CD4-positive, alpha-beta T cell treated with Interleukin-2 at 100 ng/mL for 4 hours (primary cell): Measurements from ENCODE around the gene CARD6.
A peak's percentile ranks its signal among the peaks of the same experiment; 100 is the strongest.
"Not testable (repeated sequence)": the region's sequence is repeated elsewhere in the genome, so short reads cannot be mapped to it uniquely, and the experiment has no call there.

Experiments
- DNase-seq: peaks from one replicate; pipeline ENCODE4 v3.0.0-alpha.2; 2020; ENCODE audit warnings: low spot score

CARD6 gene

GRCh38 chr5:40828021-40828631 is 13.0 kb upstream of the CARD6 start:
- DNase-seq: no peak

- DNase-seq: no peak
Measured at GRCh38 chr5:40828690-40829661, 12.2 kb upstream of the CARD6 start.

- no peak for DNase-seq
Measured at GRCh38 chr5:40829748-40830533, 11.2 kb upstream of the CARD6 start.

DNA sequence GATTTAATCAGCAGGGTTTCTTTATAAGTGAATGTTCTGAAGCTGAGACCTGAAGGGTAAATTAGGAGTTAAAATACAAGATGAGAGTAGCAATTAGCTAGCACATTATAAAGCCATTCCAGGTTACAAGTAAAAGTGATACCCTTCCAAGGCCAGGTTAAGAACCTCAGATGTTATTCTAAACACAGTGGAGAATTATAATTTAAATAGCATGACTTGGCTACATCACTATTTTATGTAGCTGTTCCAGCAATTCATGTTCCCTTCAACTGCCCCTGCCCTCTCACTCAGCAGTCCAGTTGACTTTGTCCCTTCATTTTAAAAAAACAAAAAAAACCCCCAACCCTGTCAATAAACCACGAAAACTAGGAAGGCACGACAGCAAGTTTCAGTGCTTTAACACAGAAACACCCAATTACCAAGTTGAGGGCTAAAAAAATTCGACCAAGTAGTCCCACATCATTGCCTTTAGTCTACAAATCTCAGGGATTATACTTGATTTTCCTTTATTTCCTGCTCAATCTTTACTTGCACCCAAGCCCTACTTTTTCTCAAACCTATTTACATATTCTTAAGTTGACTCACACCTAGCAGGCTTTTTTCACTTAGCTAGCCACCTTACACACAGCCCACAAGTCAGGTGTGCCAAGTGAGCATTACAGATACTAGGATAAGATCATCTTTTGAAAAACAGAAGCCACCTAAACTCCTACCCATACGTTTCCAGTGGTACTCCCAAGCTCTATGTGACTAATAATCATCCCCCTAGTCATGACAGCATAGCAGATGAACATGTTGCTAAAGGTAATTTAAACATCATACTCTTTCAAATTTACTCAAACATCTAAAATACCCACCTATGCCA is 9.6 kb upstream of the CARD6 start:
- peak; percentile 19 for DNase-seq

GRCh38 chr5:40832345-40832744 is 8.8 kb upstream of the CARD6 start:
- DNase-seq: no peak

DNA sequence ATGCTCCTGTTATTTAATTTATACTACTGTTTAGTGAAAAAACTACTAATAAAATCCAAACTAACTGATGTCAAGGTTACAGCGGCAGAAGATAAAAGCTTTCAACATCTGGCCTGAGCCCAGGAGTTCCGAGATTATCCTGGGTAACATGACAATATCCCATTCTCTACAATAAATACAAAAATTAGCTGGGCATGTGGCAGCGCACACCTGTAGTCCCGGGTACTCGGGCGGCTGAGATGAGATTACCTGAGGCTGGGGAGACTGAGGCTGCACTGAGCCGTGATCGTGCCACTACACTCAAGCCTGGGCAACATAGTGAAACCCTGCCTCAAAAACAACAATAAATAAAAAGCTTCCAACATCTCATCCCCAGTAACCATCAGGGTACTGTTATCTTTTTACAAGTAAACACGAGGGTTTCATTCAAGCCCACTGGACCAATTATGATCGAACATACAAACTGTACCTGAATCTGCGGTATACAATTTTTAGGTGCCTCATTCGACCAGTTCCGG is 7.4 kb upstream of the CARD6 start:
- no peak for DNase-seq

- peak; percentile 52 for DNase-seq
Measured at GRCh38 chr5:40834391-40834848, 6.7 kb upstream of the CARD6 start.

DNA sequence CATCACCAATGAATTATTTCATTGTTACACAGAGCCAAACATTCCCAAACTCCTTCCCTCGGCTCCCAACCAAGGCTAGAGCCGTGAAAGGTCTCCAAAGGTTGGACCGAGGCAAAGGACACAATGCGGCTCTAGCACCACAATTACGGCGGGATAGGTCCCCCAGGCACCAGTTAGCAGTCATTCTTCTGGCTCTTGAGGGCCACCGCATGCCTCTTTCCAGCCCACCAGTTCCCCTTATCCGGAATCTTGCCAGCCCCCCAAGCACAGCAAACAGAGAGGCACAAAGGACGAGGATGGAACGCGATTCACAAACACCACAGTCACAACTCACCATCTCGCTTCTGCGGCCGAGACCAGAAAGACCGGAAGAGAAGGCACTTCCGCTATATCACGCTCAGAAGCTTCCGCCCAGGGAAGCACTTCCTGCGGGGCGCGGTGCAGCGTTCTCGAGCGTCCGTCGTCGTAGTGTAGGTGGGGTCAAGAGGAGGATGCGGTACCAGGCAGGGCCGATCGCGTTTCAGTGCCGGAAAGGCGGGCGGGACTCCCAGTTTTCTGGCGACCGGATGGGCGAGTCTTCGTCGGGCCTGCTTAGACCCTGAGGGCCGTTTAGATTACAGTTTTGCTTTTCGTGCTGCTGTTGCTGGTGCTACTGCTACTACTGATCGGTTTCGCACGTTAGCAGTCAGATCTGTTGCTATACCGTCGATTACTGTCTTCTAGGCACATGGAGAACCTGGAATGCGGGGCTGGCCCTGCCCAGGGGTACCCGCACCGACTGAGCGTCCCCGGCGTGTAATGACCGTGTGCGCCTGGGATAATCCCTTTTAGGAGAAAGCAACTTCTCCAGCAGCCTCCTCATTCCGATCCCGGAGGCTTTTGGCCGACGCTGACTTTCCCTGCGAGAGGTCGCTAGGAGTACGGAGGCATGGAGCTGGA is 6.0 kb upstream of the CARD6 start, which contains the start of gene RPL37:
Gene RPL37, minus strand, starts transcription at position 374 of the 939 bp plus-strand sequence. Its CDS starts 37 bp downstream, at position 337.
- DNase-seq: peak; percentile 94

GRCh38 chr5:40838086-40838485 is 3.1 kb upstream of the CARD6 start:
- DNase-seq: peak; percentile 22

DNA sequence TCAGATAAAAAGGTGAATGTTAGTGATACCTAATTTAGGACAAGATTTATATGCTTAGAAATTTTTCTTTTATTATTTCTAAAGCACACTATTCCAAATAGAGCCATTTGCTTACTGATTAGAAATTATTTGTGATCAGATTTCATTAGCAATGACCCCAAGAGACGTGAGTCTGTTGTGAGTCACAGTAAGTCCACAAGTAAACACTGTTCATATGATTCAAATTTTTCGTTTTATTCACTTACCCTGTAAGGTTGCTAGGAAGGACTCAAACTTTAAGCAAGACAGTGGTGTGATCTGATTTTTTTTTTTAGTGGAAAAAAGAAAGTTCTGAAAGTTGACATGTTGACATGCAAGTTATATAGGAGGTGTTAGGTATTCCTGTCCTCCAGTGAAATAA is 1.2 kb downstream of the CARD6 start:
- DNase-seq: no peak

DNA sequence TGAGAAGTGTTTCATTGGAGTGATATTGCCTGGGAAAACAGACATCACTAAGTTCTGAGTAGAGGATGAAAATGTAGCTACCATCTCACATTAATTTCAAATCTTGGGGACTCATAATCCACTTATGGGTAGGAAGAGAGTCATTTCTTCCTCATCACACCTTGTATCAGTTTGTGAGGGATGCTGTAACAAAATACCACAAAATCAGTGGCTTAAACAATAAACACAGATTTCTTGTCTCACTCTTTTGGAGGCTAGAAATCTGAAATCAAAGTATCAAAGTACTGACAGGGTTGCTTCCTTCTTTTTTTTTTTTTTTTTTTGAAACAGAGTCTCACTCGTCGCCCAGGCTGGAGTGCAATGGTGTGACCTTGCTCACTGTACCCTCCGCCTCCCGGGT is 3.4 kb downstream of the CARD6 start:
- DNase-seq: no peak

DNA sequence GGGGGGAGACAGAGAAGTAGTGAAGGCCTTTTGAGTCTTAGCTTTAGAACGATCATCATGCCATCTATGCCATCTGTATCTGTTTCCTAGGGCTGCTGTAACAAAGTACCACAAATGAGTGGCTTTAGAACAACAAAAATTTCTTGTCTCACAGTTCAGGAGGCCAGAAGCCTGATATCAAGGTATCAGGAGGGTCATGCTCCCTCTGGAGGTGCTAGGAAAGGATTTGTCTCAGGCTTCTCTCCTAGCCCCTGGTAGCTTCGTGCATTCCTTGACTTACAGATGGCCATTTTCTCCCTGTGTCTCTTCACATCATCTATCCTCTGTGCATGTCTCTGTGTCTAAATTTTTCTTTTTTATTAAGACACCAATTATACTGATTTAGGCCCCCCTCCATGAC is 5.2 kb downstream of the CARD6 start:
- no peak for DNase-seq

DNA sequence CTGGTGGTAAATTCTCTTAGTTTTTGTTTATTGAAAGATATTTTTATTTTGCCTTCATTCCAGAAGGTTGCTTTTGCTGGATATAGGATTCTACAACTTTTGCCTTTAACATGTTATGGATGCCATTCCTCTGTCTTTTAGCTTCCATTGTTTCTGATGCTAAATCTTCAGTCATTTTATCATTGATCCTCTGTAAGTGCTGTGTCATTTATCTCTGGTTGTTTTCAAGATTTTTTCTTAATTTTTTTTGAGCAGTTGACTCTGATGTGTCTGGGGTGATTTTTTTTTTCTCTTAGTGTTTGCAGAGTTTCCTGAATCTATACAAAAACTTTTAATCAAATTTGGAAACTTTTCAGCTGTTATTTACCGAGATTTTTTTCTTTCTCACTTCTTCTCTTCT is 6.4 kb downstream of the CARD6 start:
- no peak for DNase-seq

DNA sequence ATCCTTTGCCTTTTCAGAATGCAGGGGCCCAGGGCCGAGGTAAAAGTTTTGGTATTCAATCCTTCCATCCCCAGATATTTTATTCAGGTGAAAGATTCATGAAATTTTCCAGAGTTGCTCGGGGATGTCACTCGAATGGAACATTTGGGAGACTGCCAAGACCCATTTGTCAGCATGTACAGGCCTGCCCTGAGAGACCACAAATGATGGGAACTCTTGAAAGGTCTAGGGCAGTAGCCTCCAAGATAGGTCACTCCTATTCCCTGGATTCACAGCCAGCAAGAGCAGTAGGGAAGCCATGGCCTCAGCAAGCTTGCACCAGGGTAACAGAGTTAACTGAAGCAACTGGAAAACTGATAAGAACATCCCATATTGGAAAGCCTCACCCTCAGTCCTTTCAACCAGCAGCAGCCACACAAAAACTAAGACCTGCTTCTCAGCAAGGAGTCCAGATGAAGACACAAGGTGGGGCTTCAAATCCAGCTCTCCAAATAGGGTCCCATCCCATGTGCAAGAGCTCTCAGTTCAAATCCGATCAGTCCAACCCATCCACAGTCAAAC is 12.5 kb downstream of the CARD6 start:
- no peak for DNase-seq

GRCh38 chr5:40860711-40861110 is 19.5 kb downstream of the CARD6 start:
- DNase-seq: no peak

GRCh38 chr5:40865004-40865403 is 23.8 kb downstream of the CARD6 start:
- not testable (repeated sequence) for DNase-seq

GRCh38 chr5:40866844-40867243 is 25.7 kb downstream of the CARD6 start:
- no peak for DNase-seq

GRCh38 chr5:40869384-40869783 is 28.2 kb downstream of the CARD6 start:
- no peak for DNase-seq

DNA sequence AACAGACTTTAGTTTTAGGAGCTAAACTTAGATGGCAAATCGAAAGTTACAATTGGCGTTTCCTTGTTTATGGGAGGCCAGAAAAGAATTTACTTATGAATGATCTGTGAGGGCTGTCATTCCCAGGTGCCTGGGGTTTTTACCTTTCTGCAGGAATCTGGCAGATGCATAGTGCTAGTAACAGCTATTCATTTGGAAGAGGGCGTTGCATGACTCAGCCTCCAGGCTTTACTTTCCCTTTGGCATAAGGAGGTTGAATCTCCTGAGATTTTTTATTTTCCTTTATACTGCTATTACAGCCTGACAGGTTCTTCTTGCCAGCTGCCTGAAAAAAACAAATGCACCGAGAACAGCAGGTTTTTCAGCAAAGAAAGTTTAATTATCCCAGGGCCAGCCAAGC is 30.0 kb downstream of the CARD6 start:
- no peak for DNase-seq

DNA sequence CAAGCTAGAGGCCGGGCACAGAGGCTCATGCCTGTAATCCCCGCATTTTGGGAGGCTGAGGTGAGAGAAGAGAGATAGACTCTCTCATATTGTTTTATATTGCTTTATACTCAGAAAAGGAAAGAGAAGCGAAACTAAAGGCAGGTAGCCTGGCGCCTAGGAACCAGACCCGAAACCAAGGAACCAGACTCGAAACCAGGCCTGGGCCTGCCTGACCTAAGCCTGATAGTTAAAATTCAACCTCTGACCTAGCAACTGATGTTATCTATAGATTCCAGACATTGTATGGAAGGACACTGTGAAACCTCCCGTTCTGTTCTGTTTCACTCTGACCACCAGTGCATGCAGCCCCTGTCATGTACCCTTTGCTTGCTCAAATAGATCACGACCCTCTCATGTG is 31.1 kb downstream of the CARD6 start:
- DNase-seq: not testable (repeated sequence)
